Stimulated activated CD8-positive, alpha-beta memory T cell treated with anti-CD3 and anti-CD28 coated beads, Interleukin-15, amount 100 ng/mL, for 24 hours (primary cell): ENCODE results near the gene MYPN.
"Not testable (repeated sequence)": the region's sequence is repeated elsewhere in the genome, so short reads cannot be mapped to it uniquely, and the experiment has no call there.

Experiments used
- DNase-seq: peaks from one replicate; pipeline ENCODE4 v3.0.0-alpha.2; 2020; ENCODE audit warnings: low read depth

MYPN gene, protein sequence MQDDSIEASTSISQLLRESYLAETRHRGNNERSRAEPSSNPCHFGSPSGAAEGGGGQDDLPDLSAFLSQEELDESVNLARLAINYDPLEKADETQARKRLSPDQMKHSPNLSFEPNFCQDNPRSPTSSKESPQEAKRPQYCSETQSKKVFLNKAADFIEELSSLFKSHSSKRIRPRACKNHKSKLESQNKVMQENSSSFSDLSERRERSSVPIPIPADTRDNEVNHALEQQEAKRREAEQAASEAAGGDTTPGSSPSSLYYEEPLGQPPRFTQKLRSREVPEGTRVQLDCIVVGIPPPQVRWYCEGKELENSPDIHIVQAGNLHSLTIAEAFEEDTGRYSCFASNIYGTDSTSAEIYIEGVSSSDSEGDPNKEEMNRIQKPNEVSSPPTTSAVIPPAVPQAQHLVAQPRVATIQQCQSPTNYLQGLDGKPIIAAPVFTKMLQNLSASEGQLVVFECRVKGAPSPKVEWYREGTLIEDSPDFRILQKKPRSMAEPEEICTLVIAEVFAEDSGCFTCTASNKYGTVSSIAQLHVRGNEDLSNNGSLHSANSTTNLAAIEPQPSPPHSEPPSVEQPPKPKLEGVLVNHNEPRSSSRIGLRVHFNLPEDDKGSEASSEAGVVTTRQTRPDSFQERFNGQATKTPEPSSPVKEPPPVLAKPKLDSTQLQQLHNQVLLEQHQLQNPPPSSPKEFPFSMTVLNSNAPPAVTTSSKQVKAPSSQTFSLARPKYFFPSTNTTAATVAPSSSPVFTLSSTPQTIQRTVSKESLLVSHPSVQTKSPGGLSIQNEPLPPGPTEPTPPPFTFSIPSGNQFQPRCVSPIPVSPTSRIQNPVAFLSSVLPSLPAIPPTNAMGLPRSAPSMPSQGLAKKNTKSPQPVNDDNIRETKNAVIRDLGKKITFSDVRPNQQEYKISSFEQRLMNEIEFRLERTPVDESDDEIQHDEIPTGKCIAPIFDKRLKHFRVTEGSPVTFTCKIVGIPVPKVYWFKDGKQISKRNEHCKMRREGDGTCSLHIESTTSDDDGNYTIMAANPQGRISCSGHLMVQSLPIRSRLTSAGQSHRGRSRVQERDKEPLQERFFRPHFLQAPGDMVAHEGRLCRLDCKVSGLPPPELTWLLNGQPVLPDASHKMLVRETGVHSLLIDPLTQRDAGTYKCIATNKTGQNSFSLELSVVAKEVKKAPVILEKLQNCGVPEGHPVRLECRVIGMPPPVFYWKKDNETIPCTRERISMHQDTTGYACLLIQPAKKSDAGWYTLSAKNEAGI (N-terminal part only)

DNA sequence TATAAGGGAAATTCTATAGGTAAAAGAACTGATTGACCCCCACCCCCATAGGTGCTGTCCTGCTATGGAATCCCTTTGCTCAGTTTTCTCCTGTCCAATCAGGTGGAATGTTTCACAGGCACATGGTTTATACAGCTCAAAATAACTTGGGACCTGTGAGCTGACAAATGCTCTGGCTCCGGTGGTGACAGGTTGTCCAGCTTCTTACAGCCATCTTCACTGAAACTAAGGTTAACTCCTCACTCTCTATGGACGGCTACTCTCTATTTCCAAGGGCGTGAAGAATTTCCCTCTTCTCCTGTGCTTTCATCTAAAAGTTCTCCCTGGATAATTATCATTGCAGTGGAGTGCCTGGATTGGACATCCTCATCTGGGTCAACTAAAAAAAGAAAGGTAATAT is at the start of gene MYPN:
MYPN (plus strand) TSS at position 158 of the 400 bp plus-strand sequence. CDS start 11,951 bp downstream, outside the sequence.
- no peak for DNase-seq

DNA sequence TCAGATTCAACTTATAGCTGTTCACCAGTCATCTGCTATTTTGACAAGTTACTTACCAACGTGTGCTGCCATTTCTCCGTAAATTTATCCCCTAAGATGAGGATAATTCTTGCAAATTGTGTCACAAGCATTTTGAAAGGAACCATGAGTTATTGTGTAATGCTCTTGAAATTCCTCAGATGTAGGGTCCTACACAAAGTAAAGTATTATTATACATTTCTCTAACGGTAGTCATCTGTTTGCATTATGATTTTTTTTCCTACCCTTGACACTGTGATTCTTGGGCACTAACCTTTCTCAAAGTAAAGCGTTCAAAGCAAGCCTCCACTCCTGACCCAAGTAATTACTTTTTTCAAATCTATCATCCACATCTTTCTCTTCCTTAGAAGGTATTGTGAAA is 42.3 kb upstream of the MYPN start:
- DNase-seq: no peak

DNA sequence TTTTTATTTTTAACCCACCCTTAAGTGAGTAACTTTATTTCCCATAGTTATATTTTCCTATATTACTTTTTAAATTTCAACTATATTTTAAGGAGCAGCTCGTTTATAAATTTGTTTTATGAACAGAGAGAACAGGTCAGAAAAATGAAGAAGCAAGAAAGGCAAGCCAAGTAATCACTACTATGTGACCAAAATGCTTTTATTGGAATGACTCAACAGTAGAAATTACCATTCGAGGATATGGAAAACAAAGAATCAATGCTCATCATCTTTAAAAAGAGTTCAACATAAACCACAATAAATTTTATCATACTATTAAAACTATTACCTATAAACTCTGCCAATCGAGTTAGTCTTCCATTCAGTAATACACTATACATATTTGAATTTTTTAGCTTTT is 41.8 kb upstream of the MYPN start:
- DNase-seq: no peak

DNA sequence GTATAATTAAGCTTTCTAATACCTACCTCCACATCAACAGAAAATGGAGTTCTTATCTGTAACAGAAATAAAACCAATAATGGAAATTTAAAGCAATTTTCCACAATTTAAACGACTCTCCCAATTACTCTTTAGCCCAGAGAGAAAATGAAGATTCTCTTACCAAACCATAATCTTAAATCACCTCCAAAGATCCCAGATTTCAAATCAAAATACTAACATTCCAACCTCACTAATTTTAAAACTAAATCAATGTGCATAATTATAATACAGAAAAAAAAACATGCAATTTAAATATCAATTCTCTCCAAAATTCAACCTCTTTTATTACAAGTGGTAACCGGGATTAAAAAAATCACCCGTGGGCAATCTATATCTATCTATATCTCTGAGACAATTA is 35.7 kb upstream of the MYPN start:
- DNase-seq: no peak

DNA sequence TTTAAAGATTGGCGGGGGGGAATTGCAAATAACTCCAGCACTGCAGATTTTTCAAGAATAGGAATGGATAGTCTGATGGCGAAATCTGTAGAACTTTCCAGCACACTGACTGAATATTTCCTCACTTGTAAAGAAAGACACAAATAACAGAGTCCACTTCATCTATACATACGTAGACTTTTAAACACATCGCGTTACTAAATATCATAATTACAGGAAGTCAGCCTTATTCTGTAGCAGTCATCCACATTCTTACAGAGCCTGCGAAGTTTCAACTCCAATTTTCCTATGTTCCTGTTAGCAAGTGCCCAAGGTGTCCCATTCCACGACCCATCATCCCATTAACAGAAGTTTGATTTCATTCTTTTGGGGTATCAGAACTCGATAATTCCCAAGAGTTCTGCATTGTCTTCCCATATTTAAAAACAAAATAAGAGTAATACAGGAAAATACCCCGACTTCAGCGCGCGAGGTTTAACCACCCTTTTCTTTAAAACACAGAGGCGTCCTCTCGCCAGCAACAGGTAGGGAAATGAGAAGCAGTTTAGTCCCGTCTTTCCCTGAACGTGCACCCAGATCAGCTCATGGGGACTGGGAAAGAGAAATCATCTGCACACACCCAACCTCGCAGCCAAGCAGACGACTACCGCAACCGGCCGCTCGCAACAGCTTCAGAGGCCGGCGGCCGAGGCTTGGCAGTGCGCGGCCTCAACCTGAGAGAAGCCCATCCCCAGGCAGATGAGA is 35.1 kb upstream of the MYPN start:
- DNase-seq: no peak

DNA sequence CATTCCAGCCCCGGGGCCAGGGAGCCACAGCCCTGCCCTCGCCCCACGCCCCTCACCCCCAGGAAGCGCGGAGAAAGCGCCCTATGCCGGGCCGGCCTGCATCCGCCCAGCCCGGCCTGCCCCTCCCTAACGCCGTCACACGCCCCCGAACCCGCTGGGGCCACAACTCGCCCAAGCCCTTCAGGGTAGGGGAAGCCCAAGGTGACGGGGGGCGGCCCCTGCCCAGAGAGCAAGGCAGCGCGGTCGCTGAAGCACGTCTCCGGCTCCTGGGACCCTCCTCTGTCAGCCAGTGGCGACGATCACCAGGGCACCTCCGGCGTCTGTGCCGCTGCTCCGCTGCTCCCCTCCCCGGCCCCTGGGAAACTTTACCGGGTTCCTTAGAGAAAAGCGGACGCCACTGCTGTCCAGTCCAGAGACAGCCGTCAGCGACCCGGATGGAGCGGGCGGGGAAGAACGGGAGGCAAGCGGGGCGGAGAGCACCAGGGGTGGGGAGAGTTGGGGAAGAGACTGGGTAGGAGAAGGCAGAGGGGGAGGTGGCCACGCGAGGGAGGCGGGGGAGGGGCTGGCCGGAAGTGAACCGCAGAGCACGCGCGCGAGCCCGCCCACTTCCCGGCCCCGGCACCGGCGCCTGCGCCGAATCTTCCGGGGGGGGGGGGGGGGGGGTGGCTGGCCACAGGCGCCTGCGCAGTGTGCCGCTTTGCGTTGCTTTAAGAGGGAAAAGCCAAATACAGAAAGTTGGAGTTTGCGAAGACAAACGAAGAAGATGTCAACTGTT is 34.3 kb upstream of the MYPN start, which contains the start of gene HERC4:
HERC4 (minus strand) TSS at position 509 of the 775 bp plus-strand sequence. CDS start 2,175 bp downstream, outside the sequence.
- DNase-seq: peak; percentile 77

DNA sequence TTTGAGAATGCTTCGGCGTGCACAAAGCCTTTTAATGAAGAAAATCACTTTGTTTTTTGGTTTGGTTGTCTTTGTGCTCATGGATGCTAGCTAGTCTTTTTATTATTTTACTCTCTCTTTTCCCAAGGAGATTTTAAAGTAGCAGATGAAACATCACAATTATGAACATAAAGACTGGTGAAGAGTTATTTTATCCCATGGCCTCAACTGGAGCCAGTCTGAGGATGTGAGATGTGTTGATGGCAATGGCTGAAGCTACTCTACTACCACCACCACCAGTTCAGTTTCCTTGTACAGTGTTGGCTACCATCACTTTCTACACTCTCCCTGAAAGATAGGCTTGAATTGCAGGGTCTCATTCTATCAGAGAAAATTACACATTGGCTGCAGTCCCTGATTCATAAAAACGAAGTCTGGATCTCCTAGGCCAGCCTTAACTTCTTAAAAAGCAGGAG is 33.7 kb upstream of the MYPN start:
- DNase-seq: no peak

DNA sequence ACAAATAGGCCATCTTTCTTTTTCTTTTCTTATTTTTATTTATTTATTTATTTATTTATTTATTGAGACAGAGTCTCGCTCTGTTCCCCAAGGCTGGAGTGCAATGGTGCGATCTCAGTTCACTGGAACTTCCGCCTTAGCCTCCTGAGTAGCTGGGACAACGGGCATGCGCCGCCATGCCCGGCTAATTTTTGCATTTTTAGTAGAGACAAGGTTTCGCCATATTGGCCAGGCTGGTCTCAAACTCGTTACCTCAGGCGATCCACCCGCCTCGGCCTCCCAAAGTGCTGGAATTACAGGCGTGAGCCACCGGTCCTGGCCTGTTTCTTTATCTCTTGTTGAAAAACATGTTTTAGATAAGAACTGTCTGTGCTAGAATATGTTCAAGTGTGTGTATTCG is 33.2 kb upstream of the MYPN start:
- not testable (repeated sequence) for DNase-seq

DNA sequence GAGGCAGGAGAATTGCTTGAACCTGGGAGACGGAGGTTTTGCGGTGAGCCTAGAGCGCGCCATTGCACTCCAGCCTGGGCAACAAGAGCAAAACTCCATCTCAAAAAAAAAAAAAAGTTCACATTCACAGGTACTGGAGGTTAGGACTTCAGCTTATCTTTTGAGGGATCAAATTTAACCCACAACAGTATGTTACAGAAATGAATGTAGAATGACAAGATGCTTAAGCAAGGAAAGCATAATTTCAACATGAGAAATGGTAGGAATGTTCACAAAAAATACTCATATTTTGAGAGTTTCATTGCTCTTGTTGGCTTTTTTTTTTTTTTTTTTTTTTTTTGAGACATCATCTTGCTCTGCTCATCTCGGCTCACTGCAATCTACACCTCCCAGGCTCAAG is 32.3 kb upstream of the MYPN start:
- DNase-seq: no peak

DNA sequence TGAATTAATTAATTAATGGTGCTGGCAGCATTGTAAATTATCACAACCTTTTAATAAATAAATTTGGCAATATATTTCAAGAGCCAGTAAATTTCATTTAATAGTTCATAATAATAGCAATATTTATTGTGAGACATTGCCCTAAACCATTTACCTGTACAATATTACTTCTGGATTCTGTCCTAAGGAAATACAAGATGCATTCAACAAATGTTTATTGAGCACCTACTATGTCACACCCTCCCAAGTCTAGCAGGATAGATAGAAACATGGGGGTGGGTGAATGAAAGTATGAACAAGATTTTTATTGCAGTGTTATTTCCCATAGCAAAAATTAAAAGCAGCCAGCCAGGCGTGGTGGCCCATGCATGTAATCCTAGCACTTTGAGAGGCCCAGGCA is 29.9 kb upstream of the MYPN start:
- DNase-seq: no peak

DNA sequence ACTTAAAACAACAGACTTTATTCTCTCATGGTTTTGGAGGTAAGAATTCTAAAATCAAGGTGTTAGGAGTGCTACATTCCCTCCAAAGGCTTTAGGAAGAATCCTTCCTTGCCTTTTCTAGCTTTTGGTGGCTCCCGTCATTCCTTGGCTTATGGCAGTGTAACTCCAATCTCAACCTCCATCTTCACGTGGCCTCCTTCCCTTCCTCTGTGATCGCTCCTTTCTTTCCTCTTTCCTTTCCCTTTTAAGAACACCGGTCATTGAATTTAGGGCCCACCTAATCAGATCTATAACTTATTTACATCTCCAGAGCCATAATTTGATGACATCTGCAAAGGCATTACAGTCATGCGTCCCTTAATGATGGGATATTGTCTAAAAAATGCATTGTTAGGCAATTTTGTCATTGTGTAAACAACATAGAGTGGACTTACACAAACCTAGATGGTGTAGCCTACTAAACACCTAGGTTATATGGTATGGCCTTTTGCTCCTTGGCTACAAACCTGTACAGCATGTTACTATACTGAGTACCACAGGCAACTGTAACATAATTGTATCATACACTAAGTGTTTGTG is 28.3 kb upstream of the MYPN start:
- no peak for DNase-seq

DNA sequence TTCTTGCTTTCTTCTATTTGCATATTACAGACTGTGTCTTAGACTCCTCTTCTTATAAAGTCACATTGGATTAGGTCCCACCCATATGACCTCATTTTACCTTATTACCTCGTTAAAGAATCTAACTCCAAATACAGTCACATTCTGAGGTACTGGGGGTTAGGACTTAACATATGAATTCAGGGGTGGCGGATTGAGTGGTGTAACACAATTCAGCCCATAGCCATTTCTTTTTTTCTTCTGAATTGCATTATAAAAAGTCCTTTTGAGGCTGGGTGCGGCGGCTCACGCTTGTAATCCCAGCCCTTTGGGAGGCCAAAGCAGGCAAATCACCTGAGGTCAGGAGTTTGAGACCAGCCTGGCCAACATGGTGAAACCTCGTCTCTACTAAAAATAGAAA is 27.4 kb upstream of the MYPN start:
- no peak for DNase-seq

DNA sequence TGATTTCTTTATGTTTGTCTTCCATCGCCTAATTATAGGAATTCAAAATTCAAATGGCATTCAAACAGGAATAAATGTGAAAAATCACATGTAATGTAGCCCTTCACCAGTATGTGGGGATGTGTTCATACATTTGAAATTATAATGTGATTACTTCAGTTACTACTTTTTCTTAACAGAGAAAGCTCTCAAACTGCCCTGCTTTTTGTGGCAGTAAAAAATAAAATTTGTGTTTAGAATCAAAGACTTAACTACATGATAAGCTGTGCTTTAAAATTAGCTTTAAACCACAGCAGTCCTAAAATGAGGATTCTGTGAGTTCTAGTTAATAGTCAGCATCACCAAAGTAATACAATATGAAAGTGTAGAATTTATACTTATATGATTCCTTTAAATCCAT is 26.4 kb upstream of the MYPN start:
- no peak for DNase-seq

DNA sequence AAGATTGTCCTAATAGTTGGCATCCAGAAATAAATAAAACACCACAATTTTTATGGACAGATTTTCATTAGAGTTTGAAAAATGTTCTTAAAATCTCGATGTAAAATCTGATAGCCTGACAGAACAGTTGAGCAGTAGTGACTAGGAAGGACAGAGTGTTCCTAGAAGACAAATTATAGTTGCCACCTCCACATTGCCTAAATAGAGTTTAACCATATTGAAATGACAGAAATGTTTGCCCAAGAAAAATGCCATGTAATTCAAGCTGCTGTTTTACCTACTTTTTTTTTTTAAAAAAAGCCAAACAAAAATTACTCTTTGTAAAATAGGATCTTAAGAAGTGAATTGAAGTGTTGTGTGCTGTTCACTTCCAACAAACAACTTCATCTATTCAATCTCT is 25.3 kb upstream of the MYPN start:
- DNase-seq: no peak

DNA sequence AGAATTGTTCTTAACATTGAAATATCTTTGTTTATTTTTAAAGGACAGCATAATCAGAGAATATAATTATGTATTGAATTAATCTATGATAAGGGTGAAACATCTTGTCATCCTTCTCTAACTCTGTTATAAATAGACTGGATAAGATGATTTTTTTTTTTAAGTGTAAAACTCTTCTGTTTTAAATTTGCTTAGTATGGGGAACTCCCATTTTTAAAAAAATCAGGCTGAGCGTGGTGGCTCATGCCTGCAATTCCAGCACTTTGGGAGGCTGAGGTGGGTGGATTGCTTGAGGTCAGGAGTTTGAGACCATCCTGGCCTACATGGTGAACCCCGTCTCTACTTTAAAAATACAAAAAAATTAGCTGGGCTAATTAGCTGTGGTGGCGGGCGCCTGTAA is 24.8 kb upstream of the MYPN start:
- no peak for DNase-seq

DNA sequence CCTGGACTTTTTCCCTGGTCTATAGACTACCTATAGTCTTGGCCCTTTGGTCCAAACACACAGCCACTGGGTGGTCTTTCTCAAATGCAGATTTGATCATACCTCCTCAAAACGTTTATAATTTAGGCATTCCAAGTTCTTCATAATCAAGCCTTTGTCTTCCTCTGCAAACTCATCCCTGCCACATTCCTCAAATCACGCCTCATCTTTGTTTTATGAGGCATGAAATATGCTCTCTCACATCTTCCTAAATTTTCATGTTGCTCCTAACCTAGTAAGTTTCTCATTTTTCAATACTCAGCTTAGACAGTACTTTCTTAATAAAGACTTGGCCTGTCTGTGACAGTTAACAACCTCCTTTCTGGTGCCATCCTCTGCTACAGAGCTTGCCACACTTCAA is 23.3 kb upstream of the MYPN start:
- no peak for DNase-seq

DNA sequence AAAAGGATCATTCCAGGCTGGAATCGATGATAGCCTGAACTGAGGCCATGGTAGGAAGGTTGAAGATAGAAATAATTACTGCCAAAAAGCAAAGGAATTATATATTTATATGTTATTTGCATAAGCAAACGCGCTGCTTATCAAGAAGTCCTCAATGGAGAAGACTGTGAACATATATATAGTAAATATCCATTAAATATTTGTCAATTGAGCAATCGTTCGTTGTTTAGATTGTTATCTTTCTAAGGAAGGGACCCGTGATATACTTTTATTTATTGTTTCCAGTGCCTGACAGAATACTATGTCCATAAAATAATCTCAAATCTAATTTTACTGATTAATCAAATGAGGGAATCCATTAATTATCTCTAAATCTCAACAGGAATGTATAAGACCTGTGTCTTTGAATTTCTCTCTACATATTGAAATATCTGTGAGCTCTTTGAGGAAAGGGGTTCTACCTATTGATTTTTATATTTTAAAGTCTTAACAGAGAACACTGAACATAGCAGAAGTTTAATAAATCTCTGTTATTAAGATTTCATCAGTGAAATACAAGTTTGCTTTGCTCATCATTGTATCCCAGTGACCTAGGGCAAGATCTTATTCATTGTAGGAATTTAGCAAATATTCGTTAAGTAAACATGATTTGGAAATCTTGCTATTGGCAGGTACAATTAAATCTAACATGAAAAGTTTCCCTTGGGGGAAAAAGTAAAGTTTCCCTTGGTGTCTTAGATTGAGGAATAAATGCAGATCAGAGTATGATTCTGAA is 22.2 kb upstream of the MYPN start:
- DNase-seq: no peak

DNA sequence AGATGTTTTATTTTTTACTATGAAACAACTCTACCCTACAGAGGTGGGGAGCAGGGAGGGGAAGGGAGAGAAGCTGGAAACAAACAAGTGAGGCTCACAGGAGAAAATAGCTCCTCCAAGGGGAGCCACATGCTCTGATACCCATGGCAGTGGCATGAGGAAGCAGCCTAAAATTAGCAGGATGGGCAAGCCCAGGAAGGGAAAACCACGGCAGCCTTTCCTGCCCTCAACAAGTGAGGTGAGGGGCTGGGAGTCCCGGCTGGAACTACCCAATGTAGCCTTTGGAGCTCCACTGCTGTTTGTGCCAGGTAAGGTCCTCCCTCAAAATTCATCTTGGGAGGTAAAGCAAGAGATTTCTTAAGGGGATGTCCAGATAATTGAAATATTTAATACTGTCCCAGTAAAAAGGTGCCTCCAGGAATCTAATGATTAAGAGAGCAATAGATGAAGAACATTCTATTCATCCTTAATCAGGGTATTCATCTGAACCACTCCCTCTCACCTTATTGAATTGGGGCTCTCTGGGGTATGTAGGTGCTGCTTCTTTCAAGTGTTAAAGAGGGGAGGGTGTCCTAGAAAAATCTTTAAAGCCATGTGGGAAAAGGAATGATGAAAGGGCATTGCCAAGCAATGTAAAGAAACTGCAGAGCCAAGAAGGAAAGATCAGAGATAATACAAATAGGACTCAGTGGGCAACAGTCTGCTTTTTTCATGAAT is 21.4 kb upstream of the MYPN start:
- DNase-seq: no peak

DNA sequence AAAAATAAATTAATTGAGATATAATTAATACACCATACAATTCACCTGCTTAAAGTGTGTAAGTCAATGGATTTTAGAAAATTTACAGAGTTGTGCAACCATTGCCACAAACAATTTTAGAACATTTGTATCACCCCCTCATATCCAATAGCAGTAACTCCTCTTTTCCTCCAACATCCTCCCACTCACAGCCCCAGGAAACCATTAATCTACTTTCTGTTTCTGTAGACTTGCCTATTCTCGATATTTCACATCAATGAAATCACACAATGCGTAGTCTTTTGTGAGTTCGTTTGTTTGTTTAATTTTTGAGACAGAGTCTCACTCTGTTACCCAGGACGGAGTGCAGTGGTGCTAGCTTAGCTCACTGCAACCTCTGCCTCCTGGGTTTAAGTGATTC is 20.5 kb upstream of the MYPN start:
- no peak for DNase-seq
